Measurements from ENCODE around the gene GBGT1. TPM values are rescaled to one million over a fixed set of nuclear protein-coding genes. Genes with fewer than 3 reads are reported as not detected.

GBGT1 gene
- total and polyA plus RNA-seq, 2 experiments from 2014 or later: 3.7 to 22.4 TPM

DNA sequence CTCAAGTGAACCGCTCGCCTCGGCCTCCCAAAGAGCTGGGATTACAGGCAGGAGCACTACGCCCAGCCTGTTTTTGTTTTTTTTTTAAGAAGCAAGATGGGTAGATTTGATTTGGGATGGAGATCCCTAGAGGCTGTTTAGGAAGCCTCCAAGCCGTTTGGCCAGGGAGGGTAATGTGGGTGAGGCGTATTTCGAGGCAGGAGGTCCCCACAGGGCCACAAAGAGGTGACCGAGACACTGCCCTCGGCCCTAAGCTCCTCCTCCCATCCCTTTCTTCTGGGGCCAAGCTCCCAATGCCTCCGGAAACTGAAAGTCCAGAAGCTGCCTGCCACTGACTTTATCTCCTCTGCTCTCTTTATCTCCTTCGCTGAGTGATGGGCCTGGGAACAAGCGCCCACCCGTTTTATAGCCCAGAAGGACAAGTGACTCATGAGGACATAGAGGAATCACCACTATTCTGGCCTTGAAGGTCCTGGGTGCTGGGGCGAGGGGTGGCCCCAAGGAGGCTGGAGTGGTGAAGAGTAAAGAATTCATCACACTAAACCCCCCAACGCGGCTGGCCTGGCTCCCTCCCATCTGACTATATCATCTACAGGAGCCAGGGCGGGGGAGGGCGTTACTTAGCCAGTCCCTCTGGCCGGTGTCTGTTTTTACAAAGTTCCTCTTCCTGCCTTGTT, 40.6 kb downstream of the GBGT1 start (continued):
- TF ChIP-seq ZNF462 (CRISPR knock-in tag; IDR thresholded peaks at IDR 0.05) (no peak), EZH2phosphoT487 (IDR thresholded peaks at IDR 0.05; ENCODE audit: unreplicated experiment) (no peak), JUNB (IDR thresholded peaks at IDR 0.05; ENCODE audit: unreplicated experiment) (no peak), NANOG (IDR thresholded peaks at IDR 0.05; ENCODE audit: borderline replicate concordance) (no peak), ZNF114 (CRISPR knock-in tag; IDR thresholded peaks at IDR 0.05) (no peak), EZH2 (IDR thresholded peaks at IDR 0.05; ENCODE audit: low read depth, unreplicated experiment) (no peak), CREB1 (CRISPR knock-in tag; IDR thresholded peaks at IDR 0.05; ENCODE audit: low read depth) (no peak)
- TF ChIP-seq, protein P1, sequence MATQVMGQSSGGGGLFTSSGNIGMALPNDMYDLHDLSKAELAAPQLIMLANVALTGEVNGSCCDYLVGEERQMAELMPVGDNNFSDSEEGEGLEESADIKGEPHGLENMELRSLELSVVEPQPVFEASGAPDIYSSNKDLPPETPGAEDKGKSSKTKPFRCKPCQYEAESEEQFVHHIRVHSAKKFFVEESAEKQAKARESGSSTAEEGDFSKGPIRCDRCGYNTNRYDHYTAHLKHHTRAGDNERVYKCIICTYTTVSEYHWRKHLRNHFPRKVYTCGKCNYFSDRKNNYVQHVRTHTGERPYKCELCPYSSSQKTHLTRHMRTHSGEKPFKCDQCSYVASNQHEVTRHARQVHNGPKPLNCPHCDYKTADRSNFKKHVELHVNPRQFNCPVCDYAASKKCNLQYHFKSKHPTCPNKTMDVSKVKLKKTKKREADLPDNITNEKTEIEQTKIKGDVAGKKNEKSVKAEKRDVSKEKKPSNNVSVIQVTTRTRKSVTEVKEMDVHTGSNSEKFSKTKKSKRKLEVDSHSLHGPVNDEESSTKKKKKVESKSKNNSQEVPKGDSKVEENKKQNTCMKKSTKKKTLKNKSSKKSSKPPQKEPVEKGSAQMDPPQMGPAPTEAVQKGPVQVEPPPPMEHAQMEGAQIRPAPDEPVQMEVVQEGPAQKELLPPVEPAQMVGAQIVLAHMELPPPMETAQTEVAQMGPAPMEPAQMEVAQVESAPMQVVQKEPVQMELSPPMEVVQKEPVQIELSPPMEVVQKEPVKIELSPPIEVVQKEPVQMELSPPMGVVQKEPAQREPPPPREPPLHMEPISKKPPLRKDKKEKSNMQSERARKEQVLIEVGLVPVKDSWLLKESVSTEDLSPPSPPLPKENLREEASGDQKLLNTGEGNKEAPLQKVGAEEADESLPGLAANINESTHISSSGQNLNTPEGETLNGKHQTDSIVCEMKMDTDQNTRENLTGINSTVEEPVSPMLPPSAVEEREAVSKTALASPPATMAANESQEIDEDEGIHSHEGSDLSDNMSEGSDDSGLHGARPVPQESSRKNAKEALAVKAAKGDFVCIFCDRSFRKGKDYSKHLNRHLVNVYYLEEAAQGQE (IDR thresholded peaks at IDR 0.05; ENCODE audit: unreplicated experiment): no peak

Measured in GM23338 (cell line).